OCI-LY1 (cell line): Measurements from ENCODE around the gene DRD1.

Source experiments
- CTCF ChIP-seq: fragments of 200-600 bp; sonication (generic), shearing (Covaris generic); IDR thresholded peaks from 2 replicates; pipeline ENCODE4 v1.5.1; 2017; ENCODE audit warnings: mild to moderate bottlenecking, antibody characterized with exemption, low read length, moderate library complexity, mixed read lengths
- EZH2 ChIP-seq: fragments of 200-600 bp; sonication (generic), shearing (Covaris generic); IDR thresholded peaks from 2 replicates; pipeline ENCODE4 v1.8.0; 2017; ENCODE audit warnings: borderline replicate concordance, mixed run types, mild to moderate bottlenecking, antibody characterized with exemption, low read length, moderate library complexity, mixed read lengths

- TF ChIP-seq CTCF (no peak), EZH2 (no peak)
These were observed 50.1 kb downstream of the DRD1 start for GRCh38 chr5:175393897-175394296.
